Cardiac septum (tissue), 1 donor: Measurements from ENCODE around the gene TMEM52. TPM values are rescaled to one million over a fixed set of nuclear protein-coding genes. Genes with fewer than 3 reads are reported as not detected.

Experiments
- DNase-seq: peaks from one replicate; pipeline ENCODE4 v3.0.0-alpha.2; 2020; ENCODE audit warnings: low spot score
- intact Hi-C: fragments of 100-400 bp; cut with DNase I; formaldehyde crosslinking; loops from one replicate; pipeline ENCODE4 v1.14.0; 2022
- total RNA-seq: library from RNA; stranded (reverse); fragmentation: NEBNext Ultra II Directional; extraction: Animal tissue kit (Norgen Biotek cat#: 25700); gene quantifications from one replicate; pipeline ENCODE4 v1.2.1, GENCODE V29; 2021
- donor health status: DM: no; HTN: no; CAD: no.

The TMEM52 gene
- total RNA-seq, 1 donor from 2014 or later, result 0.70 TPM

GRCh38 chr1:1900883-1901640, 18.0 kb downstream of the TMEM52 start:
- no peak for DNase-seq
- intact Hi-C loops, result no loop called here

- DNase-seq, result no peak
- intact Hi-C loops, result no loop called here
Observed at GRCh38 chr1:1899967-1900327, 19.1 kb downstream of the TMEM52 start.

- DNase-seq, result no peak
- intact Hi-C loops, result no loop called here
Observed at GRCh38 chr1:1899266-1899966, 19.7 kb downstream of the TMEM52 start.

- DNase-seq, result no peak
- intact Hi-C loops, result no loop called here
Observed at GRCh38 chr1:1898246-1898933, 20.7 kb downstream of the TMEM52 start.

GRCh38 chr1:1895456-1896336, 23.4 kb downstream of the TMEM52 start:
- intact Hi-C loops, result no loop called here
- DNase-seq, result no peak

- intact Hi-C loops, result no loop called here
- no peak for DNase-seq
Observed at GRCh38 chr1:1895060-1895418, 24.0 kb downstream of the TMEM52 start.

- intact Hi-C loops, result loop anchor here (5.0 kb wide), 1 partner anchor 117 kb away; the partner anchor contains the start of gene NADK
- DNase-seq, result no peak
Observed at GRCh38 chr1:1894354-1895059, 24.6 kb downstream of the TMEM52 start.

- no peak for DNase-seq
- intact Hi-C loops, result loop anchor here (5.0 kb wide), 1 partner anchor 117 kb away; the partner anchor contains the start of gene NADK
Observed at GRCh38 chr1:1893997-1894353, 25.1 kb downstream of the TMEM52 start.

- intact Hi-C loops, result loop anchor here (5.0 kb wide), 1 partner anchor 116 kb away; the partner anchor contains the start of gene NADK
Observed at GRCh38 chr1:1893291-1893985, 25.6 kb downstream of the TMEM52 start.

GRCh38 chr1:1892763-1893120, 26.3 kb downstream of the TMEM52 start:
- DNase-seq, result no peak
- intact Hi-C loops, result loop anchor here (5.0 kb wide), 1 partner anchor 115 kb away; the partner anchor contains the start of gene NADK

More at GRCh38 chr1:1893291-1893985, 25.6 kb downstream of the TMEM52 start:
- DNase-seq, result no peak

- no peak for DNase-seq
- intact Hi-C loops, result loop anchor here (5.0 kb wide), 1 partner anchor 115 kb away; the partner anchor contains the start of gene NADK
Observed at GRCh38 chr1:1892079-1892762, 26.9 kb downstream of the TMEM52 start.

GRCh38 chr1:1891349-1892078, 27.6 kb downstream of the TMEM52 start:
- intact Hi-C loops, result loop anchor here (2.0 to 5.0 kb wide), 2 partner anchors 33 to 114 kb away; partner anchors contain the start of gene NADK
- DNase-seq, result peak; percentile 85

- DNase-seq, result peak; percentile 95
- intact Hi-C loops, result loop anchor here (2.0 to 5.0 kb wide), 2 partner anchors 32 to 113 kb away; partner anchors contain the start of gene NADK
Observed at GRCh38 chr1:1890506-1891348, 28.4 kb downstream of the TMEM52 start, which contains the start of gene GNB1. GNB1 (minus strand) TSS chr1:1891087; CDS start chr1:1825453, 65,634 bp downstream.

- intact Hi-C loops, result loop anchor here (2.0 to 5.0 kb wide), 2 partner anchors 31 to 113 kb away; partner anchors contain the start of gene NADK
- peak; percentile 88 for DNase-seq
Observed at GRCh38 chr1:1889847-1890505, 29.1 kb downstream of the TMEM52 start.

GRCh38 chr1:1889090-1889750, 29.9 kb downstream of the TMEM52 start:
- intact Hi-C loops, result no loop called here
- no peak for DNase-seq
